ENCODE data around the gene NFIC. TPM values are rescaled to one million over a fixed set of nuclear protein-coding genes. Genes with fewer than 3 reads are reported as not detected.

NFIC gene
- total and polyA plus RNA-seq, 10 of the 15 experiments (the other 5 are each of a cell fraction or from before 2014, with no cell fraction given), result 0.71 to 53.5 (median 10.2) TPM

DNA sequence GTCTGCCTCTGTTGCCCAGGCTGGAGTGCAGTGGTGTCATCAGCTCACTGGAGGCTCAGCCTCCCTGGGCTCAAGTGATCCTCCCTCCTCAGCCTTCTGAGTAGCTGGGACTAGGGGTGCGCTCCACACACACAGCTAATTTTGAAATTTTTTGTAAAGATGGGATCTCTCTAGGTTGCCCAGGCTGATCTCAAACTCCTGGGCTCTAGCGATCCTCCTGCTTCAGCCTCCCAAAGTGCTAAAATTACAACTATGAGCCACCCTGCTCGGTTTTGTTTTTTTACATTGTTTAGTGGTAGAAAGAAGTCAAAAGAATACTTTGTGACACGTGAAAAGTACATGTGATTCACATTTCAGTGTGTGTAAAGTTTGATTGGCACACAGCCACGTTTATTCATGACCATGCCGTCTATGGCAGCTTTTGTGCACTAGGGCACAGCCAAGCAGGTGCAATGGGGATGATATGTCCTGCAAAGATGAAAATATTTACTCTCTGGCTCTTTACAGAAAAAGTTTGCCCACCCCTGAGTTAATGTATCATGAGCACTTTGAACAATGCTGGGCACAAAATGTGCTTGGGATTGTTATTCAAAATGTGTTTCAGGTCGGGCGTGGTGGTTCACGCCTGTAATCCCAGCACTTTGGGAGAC lies 16.2 kb upstream of the NFIC start:
- ChIA-PET SMC1A (ENCODE audit: uncharacterized antibody, unreplicated experiment) (interaction anchor here (1.1 kb wide), 1 partner anchor 80 kb away, joined by 5 read pairs; no protein-coding TSS in a partner anchor), POLR2A (interaction anchor here (0.7 kb wide), 1 partner anchor 49 kb away, joined by 4 read pairs; no protein-coding TSS in a partner anchor), RAD21 (ENCODE audit: unreplicated experiment) (no interaction called here), CTCF (no interaction called here)
- Histone ChIP-seq H3K4me3 (no peak overlapping the region), H2AFZ (ENCODE audit: control insufficient read depth, low read depth, low read length) (no peak overlapping the region), H3K27ac (ENCODE audit: control insufficient read depth, insufficient read depth) (no peak overlapping the region), H3K79me2 (ENCODE audit: control insufficient read depth, insufficient read depth, low read length) (no peaks in the 10 kb centered on the region), H3K27me3 (replicated peaks in 1 of 2; ENCODE audit: control insufficient read depth in 2 of 2, insufficient read depth in 2 of 2, low read length in 1 of 2) (no peaks in the 10 kb centered on the region; a peak in 1 of 4 replicates), H3K4me2 (ENCODE audit: control insufficient read depth, insufficient read depth) (no peak overlapping the region), H4K20me1 (ENCODE audit: control insufficient read depth, insufficient read depth) (no peaks in the 10 kb centered on the region), H3K36me3 (ENCODE audit: control insufficient read depth in 2 of 2, insufficient read depth in 2 of 2, low read length in 1 of 2) (no peaks in the 10 kb centered on the region), H3K4me1 (ENCODE audit: control insufficient read depth, insufficient read depth, low read length) (no peaks in the 10 kb centered on the region), H3K9ac (ENCODE audit: control insufficient read depth, insufficient read depth, low read length) (no peak overlapping the region), H3K9me3 (replicated peaks; ENCODE audit: control insufficient read depth, insufficient read depth, low read length) (no peaks in the 10 kb centered on the region)
- no peak for FAIRE-seq
- no TSS peak for BruUV-seq (replicated peaks)
- no peak for DNase-seq (ENCODE audit: low read depth, low spot score)
- in situ Hi-C loops (cut with MboI) (loop anchor here (25.0 kb wide), 1 partner anchor 1488 kb away; the partner anchor contains the start of gene KLF16), intact Hi-C loops (cut with micrococcal nuclease; ENCODE audit: unreplicated experiment) (no loop called here)
- 38% methylated on average over 9 of the region's 9 CpGs for WGBS (ENCODE audit: insufficient coverage, insufficient replicate concordance, low lambda C conversion rate, missing lambda C conversion rate)
- no peak for ATAC-seq
- TF ChIP-seq RAD21 (IDR thresholded peaks at IDR 0.05; ENCODE audit: insufficient read depth, low read depth, low read length), result no peak
- TF ChIP-seq, protein P1, sequence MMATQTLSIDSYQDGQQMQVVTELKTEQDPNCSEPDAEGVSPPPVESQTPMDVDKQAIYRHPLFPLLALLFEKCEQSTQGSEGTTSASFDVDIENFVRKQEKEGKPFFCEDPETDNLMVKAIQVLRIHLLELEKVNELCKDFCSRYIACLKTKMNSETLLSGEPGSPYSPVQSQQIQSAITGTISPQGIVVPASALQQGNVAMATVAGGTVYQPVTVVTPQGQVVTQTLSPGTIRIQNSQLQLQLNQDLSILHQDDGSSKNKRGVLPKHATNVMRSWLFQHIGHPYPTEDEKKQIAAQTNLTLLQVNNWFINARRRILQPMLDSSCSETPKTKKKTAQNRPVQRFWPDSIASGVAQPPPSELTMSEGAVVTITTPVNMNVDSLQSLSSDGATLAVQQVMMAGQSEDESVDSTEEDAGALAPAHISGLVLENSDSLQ (IDR thresholded peaks at IDR 0.05), result peak; percentile 62

- H2AFZ ChIP-seq (ENCODE audit: control insufficient read depth, low read depth, low read length), result no peak overlapping the region
- H3K27me3 ChIP-seq (replicated peaks in 1 of 2; ENCODE audit: control insufficient read depth in 2 of 2, insufficient read depth in 2 of 2, low read length in 1 of 2), result no peaks in the 10 kb centered on the region; a peak in 1 of 4 replicates
- FAIRE-seq (no peak), ATAC-seq (no peak), DNase-seq (ENCODE audit: low read depth, low spot score) (no peak)
- no peaks in the 10 kb centered on the region for H3K9me3 ChIP-seq (replicated peaks; ENCODE audit: control insufficient read depth, insufficient read depth, low read length)
- H3K4me3 ChIP-seq, result no peak overlapping the region
- 47% methylated on average over 8 of the region's 8 CpGs for WGBS (ENCODE audit: insufficient coverage, insufficient replicate concordance, low lambda C conversion rate, missing lambda C conversion rate)
- no peak overlapping the region for H3K4me2 ChIP-seq (ENCODE audit: control insufficient read depth, insufficient read depth)
- POLR2A ChIA-PET, result interaction anchor here (0.6 kb wide), 2 partner anchors 488 to 565 kb away, joined by 3 read pairs; no protein-coding TSS in a partner anchor
- TF ChIP-seq, protein P2, sequence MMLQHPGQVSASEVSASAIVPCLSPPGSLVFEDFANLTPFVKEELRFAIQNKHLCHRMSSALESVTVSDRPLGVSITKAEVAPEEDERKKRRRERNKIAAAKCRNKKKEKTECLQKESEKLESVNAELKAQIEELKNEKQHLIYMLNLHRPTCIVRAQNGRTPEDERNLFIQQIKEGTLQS (IDR thresholded peaks at IDR 0.05; ENCODE audit: borderline replicate concordance, extremely low read depth, low read depth, low read length), result no peak
- TF ChIP-seq BMI1 (IDR thresholded peaks at IDR 0.05; ENCODE audit: borderline replicate concordance), result no peak
- H3K79me2 ChIP-seq (ENCODE audit: control insufficient read depth, insufficient read depth, low read length), result no peaks in the 10 kb centered on the region
- in situ Hi-C loops (cut with MboI) (loop anchor here (25.0 kb wide), 1 partner anchor 1490 kb away; the partner anchor contains the start of gene KLF16), intact Hi-C loops (cut with micrococcal nuclease; ENCODE audit: unreplicated experiment) (no loop called here)
- H3K27ac ChIP-seq (ENCODE audit: control insufficient read depth, insufficient read depth), result no peak overlapping the region
- no peaks in the 10 kb centered on the region for H3K4me1 ChIP-seq (ENCODE audit: control insufficient read depth, insufficient read depth, low read length)
- no peak overlapping the region for H3K9ac ChIP-seq (ENCODE audit: control insufficient read depth, insufficient read depth, low read length)
- SMC1A ChIA-PET (ENCODE audit: uncharacterized antibody, unreplicated experiment), result interaction anchor here (1.3 kb wide), 1 partner anchor 13 kb away, joined by 3 read pairs; no protein-coding TSS in a partner anchor
- no peaks in the 10 kb centered on the region for H3K36me3 ChIP-seq (ENCODE audit: control insufficient read depth in 2 of 2, insufficient read depth in 2 of 2, low read length in 1 of 2)
- no peaks in the 10 kb centered on the region for H4K20me1 ChIP-seq (ENCODE audit: control insufficient read depth, insufficient read depth)
- BruUV-seq (replicated peaks), result no TSS peak
- RAD21 ChIA-PET (ENCODE audit: unreplicated experiment), result no interaction called here
- CTCF ChIA-PET, result interaction anchor here (0.6 to 2.6 kb wide), 2 partner anchors 22 to 77 kb away, joined by 3 to 14 read pairs; no protein-coding TSS in a partner anchor
Observed at GRCh38 chr19:3351702-3352447, 14.5 kb upstream of the NFIC start.
